ENCODE data around the gene CADPS2. TPM values are rescaled to one million over a fixed set of nuclear protein-coding genes. Genes with fewer than 3 reads are reported as not detected.

Gene CADPS2
- total RNA-seq, 6 donors from 2014 or later, result 33.3 to 74.7 (median 45.7) TPM

GRCh38 chr7:122675011-122675410 lies 211.2 kb downstream of the CADPS2 start:
- H3K9me3 ChIP-seq, result peaks cover 0 to 5% (median 0%) of the 10 kb centered on the region in 4 donors
- peak overlapping the region in 1 of 4 donors; percentile 13 for H3K4me3 ChIP-seq
- no peaks in the 10 kb centered on the region for H3K36me3 ChIP-seq
- ATAC-seq (ENCODE audit: low FRiP score in 2 of 2) (peak in 1 of 2 donors; percentile 44), DNase-seq (no peak)
- TF ChIP-seq, protein P1, sequence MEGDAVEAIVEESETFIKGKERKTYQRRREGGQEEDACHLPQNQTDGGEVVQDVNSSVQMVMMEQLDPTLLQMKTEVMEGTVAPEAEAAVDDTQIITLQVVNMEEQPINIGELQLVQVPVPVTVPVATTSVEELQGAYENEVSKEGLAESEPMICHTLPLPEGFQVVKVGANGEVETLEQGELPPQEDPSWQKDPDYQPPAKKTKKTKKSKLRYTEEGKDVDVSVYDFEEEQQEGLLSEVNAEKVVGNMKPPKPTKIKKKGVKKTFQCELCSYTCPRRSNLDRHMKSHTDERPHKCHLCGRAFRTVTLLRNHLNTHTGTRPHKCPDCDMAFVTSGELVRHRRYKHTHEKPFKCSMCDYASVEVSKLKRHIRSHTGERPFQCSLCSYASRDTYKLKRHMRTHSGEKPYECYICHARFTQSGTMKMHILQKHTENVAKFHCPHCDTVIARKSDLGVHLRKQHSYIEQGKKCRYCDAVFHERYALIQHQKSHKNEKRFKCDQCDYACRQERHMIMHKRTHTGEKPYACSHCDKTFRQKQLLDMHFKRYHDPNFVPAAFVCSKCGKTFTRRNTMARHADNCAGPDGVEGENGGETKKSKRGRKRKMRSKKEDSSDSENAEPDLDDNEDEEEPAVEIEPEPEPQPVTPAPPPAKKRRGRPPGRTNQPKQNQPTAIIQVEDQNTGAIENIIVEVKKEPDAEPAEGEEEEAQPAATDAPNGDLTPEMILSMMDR (IDR thresholded peaks at IDR 0.05), result no peak
- TF ChIP-seq POLR2A (IDR thresholded peaks at IDR 0.05) (no peak), POLR2AphosphoS5 (IDR thresholded peaks at IDR 0.05) (no peak), EP300 (IDR thresholded peaks at IDR 0.05) (no peak)
- peaks cover 0 to 18% (median 7%) of the 10 kb centered on the region in 4 donors for H3K4me1 ChIP-seq
- peak overlapping the region in 1 of 4 donors; percentile 39 for H3K27ac ChIP-seq
- WGBS, 2 donors, result 61 to 68% methylated on average over 7 of the region's 7 CpGs
- no peaks in the 10 kb centered on the region for H3K27me3 ChIP-seq

GRCh38 chr7:122674502-122674901 lies 211.8 kb downstream of the CADPS2 start:
- Histone ChIP-seq H3K27ac (peak overlapping the region in 2 of 4 donors; percentile 39 to 40), H3K4me1 (peaks cover 0 to 18% (median 7%) of the 10 kb centered on the region in 4 donors), H3K36me3 (no peaks in the 10 kb centered on the region), H3K4me3 (peak overlapping the region in 1 of 4 donors; percentile 13), H3K9me3 (peaks cover 0 to 5% (median 0%) of the 10 kb centered on the region in 4 donors), H3K27me3 (no peaks in the 10 kb centered on the region)
- DNase-seq, result no peak
- TF ChIP-seq EP300 (IDR thresholded peaks at IDR 0.05) (no peak), POLR2AphosphoS5 (IDR thresholded peaks at IDR 0.05) (no peak), POLR2A (IDR thresholded peaks at IDR 0.05) (no peak)
- TF ChIP-seq, protein P1 (IDR thresholded peaks at IDR 0.05), result no peak
- peak in 1 of 2 donors; percentile 58 for ATAC-seq (ENCODE audit: low FRiP score in 2 of 2)
- WGBS, 2 donors, result 30 to 35% methylated on average over 4 of the region's 4 CpGs

GRCh38 chr7:122673951-122674350 lies 212.3 kb downstream of the CADPS2 start:
- Histone ChIP-seq H3K36me3 (no peaks in the 10 kb centered on the region), H3K4me1 (peaks cover 0 to 18% (median 7%) of the 10 kb centered on the region in 4 donors), H3K27ac (peak overlapping the region in 2 of 4 donors; percentile 39 to 40), H3K27me3 (no peaks in the 10 kb centered on the region), H3K9me3 (peaks cover 0 to 5% (median 0%) of the 10 kb centered on the region in 4 donors), H3K4me3 (no peak overlapping the region)
- DNase-seq (peak in 1 of 2 donors; percentile 77), ATAC-seq (ENCODE audit: low FRiP score in 2 of 2) (no peak)
- TF ChIP-seq POLR2AphosphoS5 (IDR thresholded peaks at IDR 0.05), result no peak
- no peak for TF ChIP-seq EP300 (IDR thresholded peaks at IDR 0.05)
- no peak for TF ChIP-seq POLR2A (IDR thresholded peaks at IDR 0.05)
- TF ChIP-seq, protein P1 (IDR thresholded peaks at IDR 0.05), result no peak
- 95 to 96% methylated on average over 15 to 20 of the region's 21 CpGs for WGBS, 2 donors

DNA sequence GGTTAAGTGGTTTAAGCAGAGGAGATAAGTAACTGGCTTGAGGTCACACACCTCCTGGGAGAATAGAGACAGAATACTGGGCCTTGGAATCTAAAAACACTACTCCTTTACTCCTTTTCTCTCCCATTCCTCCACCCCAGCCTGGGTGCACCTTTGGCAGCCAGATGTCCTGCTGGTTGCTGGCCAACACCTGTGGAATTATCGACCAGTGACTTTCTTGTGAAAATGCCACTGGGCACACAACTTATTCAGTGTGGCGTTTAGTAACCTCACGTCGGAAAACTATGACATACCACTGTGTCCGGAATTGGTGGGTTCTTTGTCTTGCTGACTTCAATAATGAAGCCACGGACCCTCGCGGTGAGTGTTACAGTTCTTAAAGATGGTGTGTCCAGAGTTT lies 213.7 kb downstream of the CADPS2 start:
- 94 to 95% methylated on average over 8 of the region's 8 CpGs for WGBS, 2 donors
- Histone ChIP-seq H3K36me3 (no peaks in the 10 kb centered on the region), H3K27me3 (no peaks in the 10 kb centered on the region), H3K9me3 (peaks cover 0 to 5% (median 0%) of the 10 kb centered on the region in 4 donors), H3K4me1 (peaks cover 0 to 18% (median 7%) of the 10 kb centered on the region in 4 donors), H3K4me3 (no peak overlapping the region), H3K27ac (no peak overlapping the region)
- no peak for DNase-seq
- ATAC-seq (ENCODE audit: low FRiP score in 2 of 2), result no peak
- TF ChIP-seq, protein P1 (IDR thresholded peaks at IDR 0.05), result no peak
- TF ChIP-seq POLR2A (IDR thresholded peaks at IDR 0.05) (no peak), POLR2AphosphoS5 (IDR thresholded peaks at IDR 0.05) (no peak), EP300 (IDR thresholded peaks at IDR 0.05) (no peak)

- WGBS, 2 donors, result 85 to 86% methylated on average over 2 of the region's 2 CpGs
- Histone ChIP-seq H3K27ac (no peak overlapping the region), H3K9me3 (no peaks in the 10 kb centered on the region), H3K36me3 (no peaks in the 10 kb centered on the region), H3K27me3 (no peaks in the 10 kb centered on the region), H3K4me3 (no peak overlapping the region), H3K4me1 (no peaks in the 10 kb centered on the region)
- DNase-seq, result no peak
- no peak for TF ChIP-seq EP300 (IDR thresholded peaks at IDR 0.05)
- no peak for TF ChIP-seq POLR2A (IDR thresholded peaks at IDR 0.05)
- no peak for TF ChIP-seq POLR2AphosphoS5 (IDR thresholded peaks at IDR 0.05)
- TF ChIP-seq, protein P1 (IDR thresholded peaks at IDR 0.05), result no peak
- ATAC-seq (ENCODE audit: low FRiP score in 2 of 2), result no peak
Measured at GRCh38 chr7:122663733-122664132, 222.5 kb downstream of the CADPS2 start.
